Thymus (tissue), 11 donors: ENCODE results near the gene NKAIN2. TPM values are rescaled to one million over a fixed set of nuclear protein-coding genes. Genes with fewer than 3 reads are reported as not detected.
"Not testable (repeated sequence)": the region's sequence is repeated elsewhere in the genome, so short reads cannot be mapped to it uniquely, and the experiment has no call there.

ENCODE experiments used
- DNase-seq, 9 donors: peaks; one replicate each; pipeline ENCODE4 v3.0.0-alpha.2; 2013; ENCODE audit warnings: low spot score in 9 of 9, low read depth in 6 of 9, missing footprints in 1 of 9
- H3K27ac ChIP-seq, 2 donors: one replicate each; pipeline ENCODE4 v1.5.1; 2013; ENCODE audit warnings: control low read depth in 1 of 2, low read depth in 1 of 2, low read length in 1 of 2, mild to moderate bottlenecking in 1 of 2, moderate library complexity in 1 of 2
- H3K27me3 ChIP-seq, 2 donors: one replicate each; pipeline ENCODE4 v1.5.1; 2013; ENCODE audit warnings: low read length in 1 of 2; ENCODE audit not compliant: control insufficient read depth in 2 of 2, insufficient read depth in 1 of 2
- H3K36me3 ChIP-seq, 2 donors: one replicate each; pipeline ENCODE4 v1.5.1; 2013; ENCODE audit warnings: low read length in 1 of 2, mild to moderate bottlenecking in 1 of 2, moderate library complexity in 1 of 2; ENCODE audit not compliant: control insufficient read depth in 2 of 2, insufficient read depth in 2 of 2
- H3K4me1 ChIP-seq, 2 donors: one replicate each; pipeline ENCODE4 v1.5.1; 2013; ENCODE audit warnings: low read length in 2 of 2; ENCODE audit not compliant: control insufficient read depth in 2 of 2, insufficient read depth in 2 of 2
- H3K4me3 ChIP-seq, 2 donors: one replicate each; pipeline ENCODE4 v1.5.1; 2013; ENCODE audit warnings: low read length in 2 of 2, control low read depth in 1 of 2, mild to moderate bottlenecking in 1 of 2
- H3K9me3 ChIP-seq, 2 donors: one replicate each; pipeline ENCODE4 v1.5.1; 2013; ENCODE audit warnings: low read length in 1 of 2, mild to moderate bottlenecking in 1 of 2; ENCODE audit not compliant: control insufficient read depth in 2 of 2, insufficient read depth in 1 of 2
- WGBS: extraction: QIAGEN DNeasy Blood & Tissue Kit; methylation state at CpG from one replicate; pipeline ENCODE4 v1.1.7; 2013; 5-methylcytosine and 5-hydroxymethylcytosine counted together
- polyA plus RNA-seq: library from polyadenylated mRNA; stranded (reverse); fragments of 200-250 nt; gene quantifications from one replicate; pipeline ENCODE4 v1.2.3, GENCODE V29; 2013
- total RNA-seq: library from RNA; stranded (reverse); fragments of 120-200 nt; gene quantifications from one replicate; pipeline ENCODE4 v1.2.4, GENCODE V29; 2013
- donor health status: healthy.

Gene NKAIN2
- total and polyA plus RNA-seq, 2 donors: 1.2 to 2.4 TPM

DNA sequence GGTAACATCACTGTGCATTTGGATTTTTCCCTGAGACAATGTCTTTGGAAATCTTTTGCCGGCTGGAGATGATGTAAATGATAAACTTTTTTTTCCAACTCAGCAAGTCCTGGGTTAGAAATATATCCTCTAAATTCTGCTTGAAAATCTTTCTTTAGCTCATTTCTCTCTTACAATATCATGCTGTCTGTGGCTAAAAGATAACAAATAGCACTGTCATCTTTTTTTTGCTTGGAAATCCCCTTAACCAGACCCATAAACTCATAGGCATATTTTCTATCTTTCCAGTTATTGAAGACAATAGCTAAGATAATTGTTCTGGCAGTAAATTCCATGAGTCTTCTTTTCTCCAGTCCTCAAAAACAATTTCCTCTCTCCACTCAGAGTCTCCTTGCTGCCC, 481.5 kb downstream of the NKAIN2 start:
- H3K27ac ChIP-seq: no peak overlapping the region
- no peaks in the 10 kb centered on the region for H3K4me1 ChIP-seq
- no peaks in the 10 kb centered on the region for H3K36me3 ChIP-seq
- WGBS: 95% methylated on average over 1 of the region's 1 CpG
- no peak overlapping the region for H3K4me3 ChIP-seq
- H3K9me3 ChIP-seq: no peaks in the 10 kb centered on the region
- H3K27me3 ChIP-seq: no peaks in the 10 kb centered on the region
- no peak for DNase-seq

DNA sequence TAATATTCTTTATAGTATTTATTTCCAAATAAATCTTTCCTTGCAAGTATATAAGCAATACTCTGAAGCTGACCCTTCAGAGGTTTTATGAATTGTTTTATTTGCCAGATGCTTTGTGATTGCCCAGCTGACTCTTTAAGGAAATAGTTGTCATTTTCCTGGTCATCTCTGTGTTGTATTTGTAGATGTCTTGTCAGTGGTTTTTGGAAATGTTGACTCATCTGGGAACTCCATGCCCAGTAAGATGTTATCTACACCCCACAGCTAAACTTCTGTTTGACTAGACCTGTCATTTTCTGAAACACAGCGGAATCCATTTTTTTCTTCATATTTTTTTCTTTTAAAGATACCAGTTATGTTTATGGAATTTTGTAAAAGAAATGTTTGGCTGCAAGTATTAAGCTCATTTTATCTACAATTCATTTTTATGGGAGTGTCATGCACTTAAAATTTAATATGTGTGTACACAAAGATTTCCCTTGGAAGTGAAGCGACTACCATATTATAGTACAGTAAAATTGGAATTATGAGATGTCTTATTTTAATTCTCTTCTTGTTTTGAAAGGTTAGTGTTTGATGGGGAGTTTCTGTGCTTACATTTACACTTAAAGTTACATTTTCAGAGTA, 491.0 kb downstream of the NKAIN2 start:
- H3K4me3 ChIP-seq: no peak overlapping the region
- WGBS: 96% methylated on average over 2 of the region's 2 CpGs
- no peak overlapping the region for H3K27ac ChIP-seq

DNA sequence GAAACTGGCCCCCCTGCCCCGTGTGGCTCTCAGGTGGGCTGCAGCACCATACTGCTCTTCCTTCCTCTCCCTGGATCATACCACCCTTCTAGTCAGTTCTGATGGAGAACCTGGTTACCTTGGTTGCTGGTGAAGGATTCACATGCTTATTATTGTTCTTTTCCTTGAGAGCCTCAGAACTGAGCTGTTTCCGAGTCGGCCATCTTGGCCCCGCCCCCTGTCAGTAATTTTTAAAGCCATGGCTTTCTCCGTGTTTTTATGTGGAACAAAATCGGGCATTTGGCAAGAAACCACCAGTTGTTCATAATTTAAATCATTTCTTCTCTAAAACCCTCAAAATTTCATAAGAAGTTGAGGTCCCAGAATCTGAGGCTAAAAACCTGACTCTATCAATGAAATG, 493.8 kb downstream of the NKAIN2 start:
- no peak for DNase-seq
- Histone ChIP-seq H3K36me3 (no peaks in the 10 kb centered on the region), H3K4me1 (no peaks in the 10 kb centered on the region), H3K27me3 (no peaks in the 10 kb centered on the region), H3K27ac (no peak overlapping the region), H3K9me3 (no peaks in the 10 kb centered on the region), H3K4me3 (no peak overlapping the region)
- WGBS: 94% methylated on average over 6 of the region's 6 CpGs

More for the DNA sequence above, 491.0 kb downstream of the NKAIN2 start:
- Histone ChIP-seq H3K36me3 (no peaks in the 10 kb centered on the region), H3K27me3 (no peaks in the 10 kb centered on the region), H3K9me3 (no peaks in the 10 kb centered on the region), H3K4me1 (no peaks in the 10 kb centered on the region)
- no peak for DNase-seq

DNA sequence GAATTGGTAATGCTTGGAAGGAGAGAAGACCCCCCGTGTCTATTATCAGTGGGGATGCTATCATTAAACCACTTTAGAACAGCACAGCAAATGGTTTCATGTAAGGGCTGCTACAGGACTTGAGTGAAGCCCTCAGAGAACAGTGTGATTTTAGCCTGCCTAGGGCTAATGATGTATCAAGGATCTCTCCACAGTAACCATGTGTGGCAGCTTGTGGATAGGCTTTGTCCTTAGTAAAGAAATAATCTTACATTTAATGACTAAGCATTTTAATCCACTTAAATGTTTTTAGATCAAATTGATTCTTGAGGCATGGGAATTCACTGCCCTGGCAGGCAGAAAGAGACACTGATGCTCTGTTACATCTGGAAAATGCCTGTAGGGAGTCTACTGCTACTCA, 495.1 kb downstream of the NKAIN2 start:
- Histone ChIP-seq H3K27me3 (no peaks in the 10 kb centered on the region), H3K27ac (no peak overlapping the region), H3K4me1 (no peaks in the 10 kb centered on the region), H3K36me3 (no peaks in the 10 kb centered on the region), H3K9me3 (no peaks in the 10 kb centered on the region), H3K4me3 (no peak overlapping the region)
- no peak for DNase-seq
- WGBS: 83% methylated on average over 1 of the region's 1 CpG

DNA sequence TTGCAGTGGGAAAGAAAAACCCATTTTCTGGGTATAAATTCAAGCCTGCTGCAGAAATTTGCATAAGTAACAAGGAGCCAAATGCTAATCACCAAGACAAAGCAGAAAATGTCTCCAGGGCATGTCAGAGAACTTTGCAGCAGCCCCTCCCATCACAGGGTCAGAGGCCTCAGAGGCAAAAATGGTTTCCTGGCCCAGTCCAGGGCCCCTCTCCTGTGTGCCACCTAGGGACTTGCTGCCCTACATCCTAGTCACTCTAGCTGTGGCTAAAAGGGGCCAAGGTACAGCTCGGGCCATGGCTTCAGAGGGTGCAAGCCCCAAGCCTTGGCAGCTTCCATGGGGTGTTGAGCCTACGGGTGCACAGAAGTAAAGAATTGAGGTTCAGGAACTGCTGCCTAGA, 497.2 kb downstream of the NKAIN2 start:
- DNase-seq, H3K27ac ChIP-seq, H3K9me3 ChIP-seq, H3K36me3 ChIP-seq, H3K4me3 ChIP-seq, H3K4me1 ChIP-seq, H3K27me3 ChIP-seq: not testable (repeated sequence)
- WGBS: 96% methylated on average over 2 of the region's 2 CpGs

DNA sequence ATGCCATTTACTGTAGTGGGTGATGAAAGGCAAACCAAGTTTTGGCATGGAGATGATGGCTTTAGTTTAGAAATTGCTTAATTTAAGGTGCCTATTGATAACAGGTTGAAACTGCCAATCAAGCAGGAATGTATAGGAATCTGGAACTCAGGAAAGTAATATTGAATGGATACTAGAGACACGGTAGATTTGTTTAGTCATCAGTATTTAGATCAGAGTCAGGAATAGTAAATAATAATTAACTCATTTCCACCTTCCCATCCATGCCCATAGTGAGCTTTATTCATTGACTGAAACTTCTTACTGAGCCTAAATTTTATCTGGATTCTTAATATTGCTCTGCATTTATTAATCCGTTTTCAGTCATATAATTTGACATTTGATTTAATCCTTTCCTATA, 500.3 kb downstream of the NKAIN2 start:
- DNase-seq: no peak
- Histone ChIP-seq H3K9me3 (no peaks in the 10 kb centered on the region), H3K27ac (no peak overlapping the region), H3K4me1 (no peaks in the 10 kb centered on the region), H3K27me3 (no peaks in the 10 kb centered on the region), H3K36me3 (no peaks in the 10 kb centered on the region), H3K4me3 (no peak overlapping the region)
- WGBS: 90% methylated on average over 2 of the region's 2 CpGs

DNA sequence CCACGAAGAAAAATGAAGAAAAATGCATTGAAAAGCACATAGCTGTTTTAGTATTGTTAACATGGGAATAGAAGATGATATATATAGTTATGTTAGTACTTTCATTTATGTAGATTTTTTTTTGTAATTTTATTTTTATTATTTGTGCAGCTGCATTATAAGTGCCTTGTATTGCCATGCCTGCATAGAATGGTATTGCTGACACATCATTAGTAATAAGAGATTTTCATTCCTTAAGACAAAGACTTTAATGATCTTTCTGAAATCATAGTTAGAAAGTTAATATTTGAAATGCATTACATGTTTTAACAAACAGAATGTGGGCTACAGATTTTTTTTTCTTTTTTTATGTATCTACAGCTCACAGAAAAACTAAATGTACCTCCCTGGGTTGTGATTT, 506.5 kb downstream of the NKAIN2 start:
- DNase-seq: no peak
- Histone ChIP-seq H3K9me3 (no peaks in the 10 kb centered on the region), H3K4me1 (no peaks in the 10 kb centered on the region), H3K4me3 (no peak overlapping the region), H3K36me3 (no peaks in the 10 kb centered on the region), H3K27me3 (no peaks in the 10 kb centered on the region), H3K27ac (no peak overlapping the region)
- 84% methylated on average over 1 of the region's 1 CpG for WGBS

DNA sequence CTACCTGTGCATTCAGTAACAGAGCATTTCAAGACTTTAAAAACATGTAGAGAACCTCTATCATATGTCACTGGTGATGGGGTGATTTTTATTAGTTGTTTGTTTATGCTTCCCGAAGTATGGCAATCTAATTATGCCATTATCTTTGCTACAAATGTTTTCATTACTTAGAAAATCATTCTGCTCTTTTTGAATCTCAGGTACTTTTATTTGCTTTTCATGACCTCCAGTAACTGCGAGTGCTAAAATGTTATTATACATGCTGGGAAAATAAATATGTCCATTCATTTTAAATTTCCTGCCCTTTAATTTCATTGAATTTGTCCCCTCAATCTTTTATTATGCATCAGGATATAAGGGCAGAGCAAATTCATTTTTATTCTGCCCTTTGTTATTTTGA, 515.7 kb downstream of the NKAIN2 start:
- no peak overlapping the region for H3K4me3 ChIP-seq
- H3K4me1 ChIP-seq: no peaks in the 10 kb centered on the region
- 94% methylated on average over 2 of the region's 2 CpGs for WGBS
- H3K36me3 ChIP-seq: no peaks in the 10 kb centered on the region
- no peak for DNase-seq
- no peaks in the 10 kb centered on the region for H3K27me3 ChIP-seq
- H3K27ac ChIP-seq: no peak overlapping the region
- H3K9me3 ChIP-seq: no peaks in the 10 kb centered on the region

DNA sequence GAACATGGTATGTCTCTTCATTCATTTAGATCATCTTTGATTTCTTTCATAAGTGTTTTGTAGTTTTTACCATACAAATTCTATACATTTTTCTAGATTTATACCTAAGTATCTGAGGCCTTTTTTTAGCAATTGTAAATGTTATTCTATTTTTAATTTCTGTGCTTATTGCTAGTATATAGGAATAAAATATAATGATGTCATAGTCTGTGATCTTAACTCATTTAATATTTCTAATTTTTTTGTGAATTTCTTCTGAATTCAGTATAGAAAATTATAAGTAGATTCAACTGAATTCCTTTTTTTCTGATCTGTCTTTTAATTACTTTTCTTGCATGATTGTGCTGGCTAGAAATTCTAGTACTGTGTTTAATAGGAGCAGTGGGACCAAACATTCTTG, 520.6 kb downstream of the NKAIN2 start:
- no peaks in the 10 kb centered on the region for H3K27me3 ChIP-seq
- H3K36me3 ChIP-seq: no peaks in the 10 kb centered on the region
- no peak overlapping the region for H3K27ac ChIP-seq
- DNase-seq: no peak
- no peak overlapping the region for H3K4me3 ChIP-seq
- H3K4me1 ChIP-seq: no peaks in the 10 kb centered on the region
- H3K9me3 ChIP-seq: no peaks in the 10 kb centered on the region

DNA sequence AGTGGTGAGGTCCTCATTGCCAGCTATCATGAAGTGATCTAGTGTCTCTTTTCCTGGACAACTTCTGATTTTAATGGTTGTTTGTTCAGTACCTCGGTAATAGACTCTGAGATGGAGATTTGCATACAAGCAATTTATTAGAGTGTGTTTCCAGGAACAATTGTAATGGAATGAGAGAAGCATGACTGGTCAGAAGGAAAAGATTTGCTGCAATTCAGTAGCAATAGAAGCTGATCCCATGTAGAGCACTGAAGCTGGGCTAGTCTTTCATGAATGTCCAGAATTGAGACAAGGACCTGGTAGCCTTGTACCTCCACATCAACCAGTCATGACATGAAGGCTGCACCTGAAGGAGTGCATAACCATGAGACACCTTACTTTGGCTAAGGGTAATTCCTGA, 526.5 kb downstream of the NKAIN2 start:
- H3K9me3 ChIP-seq: no peaks in the 10 kb centered on the region
- no peak for DNase-seq
- WGBS: 76% methylated on average over 1 of the region's 1 CpG
- no peak overlapping the region for H3K27ac ChIP-seq
- no peaks in the 10 kb centered on the region for H3K27me3 ChIP-seq
- H3K36me3 ChIP-seq: no peaks in the 10 kb centered on the region
- no peaks in the 10 kb centered on the region for H3K4me1 ChIP-seq
- no peak overlapping the region for H3K4me3 ChIP-seq
